Measurements from ENCODE around the gene ZNF668. TPM values are rescaled to one million over a fixed set of nuclear protein-coding genes. Genes with fewer than 3 reads are reported as not detected.

ZNF668 gene
- polyA plus RNA-seq, 4 donors: 3.9 to 7.6 (median 4.5) TPM

DNA sequence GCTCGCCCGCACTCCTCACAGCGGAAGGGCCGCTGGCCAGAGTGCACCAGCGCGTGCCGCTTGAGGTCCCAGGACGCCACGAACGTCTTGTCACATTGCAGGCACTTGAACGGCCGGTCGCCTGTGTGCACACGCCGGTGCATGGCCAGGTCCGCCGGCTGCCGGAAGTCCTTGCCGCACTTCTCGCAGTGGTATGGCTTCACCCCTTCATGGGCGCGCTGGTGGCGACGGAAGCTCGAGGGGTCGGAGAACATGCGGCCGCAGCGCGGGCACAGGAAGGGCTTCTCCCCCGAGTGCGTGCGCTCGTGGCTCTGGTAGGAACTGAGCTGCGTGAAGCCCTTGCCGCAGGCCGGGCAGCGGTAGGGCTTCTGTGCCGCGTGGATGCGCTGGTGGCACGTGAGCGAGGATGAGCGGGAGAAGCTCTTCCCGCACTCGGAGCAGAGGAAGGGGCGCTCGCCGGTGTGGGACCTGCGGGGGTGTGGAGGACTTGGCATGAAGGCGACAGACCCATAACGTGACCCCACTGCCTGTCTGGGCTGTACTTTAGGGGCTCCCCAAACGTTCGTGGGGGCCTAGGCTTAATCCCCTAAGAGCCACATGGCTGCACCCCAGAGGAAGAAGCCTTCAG lies 12.1 kb downstream of the ZNF668 start:
- no peak for DNase-seq (ENCODE audit: low read depth in 4 of 4, low spot score in 3 of 4)

GRCh38 chr16:31061126-31061812 lies 12.8 kb downstream of the ZNF668 start:
- DNase-seq (ENCODE audit: low read depth in 4 of 4, low spot score in 3 of 4): no peak

DNA sequence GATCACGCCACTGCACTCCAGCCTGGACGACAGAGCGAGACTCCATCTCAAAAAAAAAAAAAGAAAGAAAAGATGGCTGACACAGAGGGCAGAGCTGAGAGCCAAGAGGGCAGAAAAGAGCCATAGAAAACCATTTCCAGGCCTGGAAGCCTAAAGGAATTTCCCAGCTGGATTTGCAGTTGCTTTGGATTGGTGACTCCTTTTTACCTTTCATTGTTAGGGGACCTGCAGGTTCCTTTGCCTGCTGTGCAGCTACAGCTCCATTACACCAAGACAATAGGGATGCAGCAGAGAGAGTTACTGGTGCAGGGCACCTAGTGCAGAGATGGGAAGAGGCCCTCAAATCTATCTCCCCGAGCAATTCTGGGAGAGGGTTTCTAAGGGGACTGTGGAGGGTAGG lies 18.4 kb downstream of the ZNF668 start:
- no peak for DNase-seq (ENCODE audit: low read depth in 4 of 4, low spot score in 3 of 4)

DNA sequence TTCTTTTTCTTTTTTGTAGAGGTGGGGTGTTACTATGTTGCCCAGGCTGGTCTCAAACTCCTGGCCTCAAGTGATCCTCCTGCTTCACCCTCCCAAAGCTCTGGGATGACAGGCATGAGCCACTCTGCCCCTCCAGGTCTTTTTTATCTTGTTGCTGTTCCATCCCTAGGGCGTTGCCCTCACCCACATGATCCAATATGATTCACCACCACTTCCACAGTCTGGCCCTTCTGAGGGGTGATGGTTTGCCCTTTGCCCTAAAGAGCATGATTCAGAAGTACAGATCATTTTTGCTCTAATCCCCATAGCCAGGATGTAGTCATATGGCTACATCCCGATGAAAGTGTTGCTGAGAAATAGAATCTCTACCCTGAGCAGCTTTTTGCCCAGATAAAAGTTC lies 21.9 kb downstream of the ZNF668 start:
- no peak for DNase-seq (ENCODE audit: low read depth in 4 of 4, low spot score in 3 of 4)

DNA sequence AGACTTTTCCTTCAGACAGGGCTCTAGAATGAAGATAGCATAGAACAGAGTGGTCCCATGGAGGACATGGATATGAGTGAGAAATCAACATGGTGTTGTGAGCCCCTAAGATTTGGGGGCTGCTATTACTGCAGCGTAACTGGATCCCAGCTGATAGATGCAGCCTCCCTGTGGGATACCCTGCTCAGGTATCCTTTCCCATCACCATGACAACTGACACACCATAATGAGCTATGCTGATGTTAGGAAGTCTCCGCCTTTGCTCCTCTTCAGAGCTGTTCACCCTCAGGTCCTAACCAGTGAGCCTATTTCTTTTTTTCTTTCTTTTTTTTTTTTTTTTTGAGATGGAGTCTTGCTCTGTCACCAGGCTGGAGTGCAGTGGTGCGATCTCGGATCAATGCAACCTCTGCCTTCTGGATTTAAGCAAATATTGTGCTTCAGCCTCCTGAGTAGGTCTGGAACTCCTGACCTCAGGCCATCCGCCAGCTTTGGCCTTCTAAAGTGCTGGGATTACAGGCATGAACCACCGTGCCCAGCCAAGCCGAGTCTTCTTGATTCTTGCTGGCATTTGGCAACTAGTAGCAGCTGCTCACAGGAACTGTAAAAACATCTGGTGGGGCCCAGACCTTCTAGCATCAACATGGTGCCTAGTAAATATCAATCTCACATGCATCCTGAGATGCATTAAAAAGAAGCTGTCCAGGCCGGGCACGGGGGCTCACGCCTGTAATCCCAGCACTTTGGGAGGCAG lies 23.6 kb downstream of the ZNF668 start:
- no peak for DNase-seq (ENCODE audit: low read depth in 4 of 4, low spot score in 3 of 4)

DNA sequence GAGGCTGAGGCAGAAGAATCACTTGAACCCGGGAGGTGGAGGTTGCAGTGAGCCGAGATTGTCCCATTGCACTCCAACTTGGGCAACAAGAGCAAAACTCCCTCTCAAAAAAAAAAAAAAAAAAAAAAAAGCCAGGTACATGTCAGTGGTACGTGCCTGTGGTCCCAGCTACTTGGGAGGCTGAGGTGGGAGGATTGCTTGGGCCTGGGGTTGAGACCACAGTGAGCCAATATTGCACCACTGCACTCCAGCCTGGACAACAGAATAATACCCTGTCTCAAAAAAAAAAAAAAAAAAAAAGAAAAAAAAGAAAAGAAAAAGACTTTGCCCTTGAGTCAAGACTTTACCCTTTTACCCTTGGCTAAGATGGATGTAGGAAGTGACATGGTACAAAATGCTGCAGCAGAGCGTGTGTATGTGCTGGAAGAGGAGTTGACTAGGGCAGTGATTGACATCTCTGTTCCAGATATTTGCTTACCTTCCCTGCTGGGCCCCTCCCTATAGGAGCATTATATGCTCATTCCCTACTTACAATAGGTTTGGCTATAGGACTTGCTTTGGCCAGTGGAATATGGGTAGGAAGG lies 30.1 kb downstream of the ZNF668 start:
- no peak for DNase-seq (ENCODE audit: low read depth in 4 of 4, low spot score in 3 of 4)

DNA sequence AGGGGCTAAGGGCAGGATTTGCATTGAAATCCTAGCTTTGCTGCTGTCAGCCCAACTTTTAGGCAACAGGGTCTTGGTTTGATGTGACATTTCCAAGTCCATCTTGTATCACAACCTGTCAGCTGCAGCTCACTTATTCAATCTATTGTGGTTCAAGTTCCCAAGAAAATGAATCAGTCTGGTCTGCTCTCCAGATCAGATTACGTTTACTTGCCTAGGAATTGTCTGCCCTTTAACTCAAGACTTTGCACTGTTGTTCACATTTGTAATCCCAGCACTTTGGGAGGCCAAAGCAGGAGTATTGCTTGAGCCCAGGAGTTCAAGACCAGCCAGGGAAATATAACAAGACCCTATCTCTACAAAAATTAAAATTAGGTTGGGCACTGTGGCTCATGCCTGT lies 30.7 kb downstream of the ZNF668 start:
- DNase-seq (ENCODE audit: low read depth in 4 of 4, low spot score in 3 of 4): no peak

GRCh38 chr16:31042866-31043265 lies 31.2 kb downstream of the ZNF668 start:
- DNase-seq (ENCODE audit: low read depth in 4 of 4, low spot score in 3 of 4): no peak

GRCh38 chr16:31038993-31039392 lies 35.0 kb downstream of the ZNF668 start:
- no peak for DNase-seq (ENCODE audit: low read depth in 4 of 4, low spot score in 3 of 4)

DNA sequence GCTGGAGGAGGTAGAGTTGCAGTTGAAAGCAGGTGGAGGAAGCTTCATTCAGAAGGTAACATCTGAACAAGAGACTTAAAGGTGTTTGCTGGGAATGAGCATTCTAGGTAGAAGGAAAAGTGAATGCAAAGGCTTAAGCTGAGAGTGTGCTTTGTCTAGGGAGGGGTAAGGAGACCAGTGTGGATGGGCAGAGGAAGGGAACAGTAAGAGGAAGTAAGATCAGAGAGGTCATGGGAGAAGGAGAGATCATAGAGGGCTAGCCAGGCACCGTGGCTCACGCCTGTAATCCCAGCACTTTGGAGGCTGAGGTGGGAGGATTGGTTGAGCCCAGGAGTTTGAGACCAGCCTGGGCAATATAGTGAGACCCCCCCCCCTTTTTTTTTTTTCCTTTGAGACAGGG lies 37.3 kb downstream of the ZNF668 start:
- no peak for DNase-seq (ENCODE audit: low read depth in 4 of 4, low spot score in 3 of 4)

GRCh38 chr16:31033709-31034492 lies 40.1 kb downstream of the ZNF668 start:
- peak; percentile 65 to 73 (median 68) for DNase-seq (ENCODE audit: low read depth in 4 of 4, low spot score in 3 of 4)

GRCh38 chr16:31032736-31033708 lies 41.0 kb downstream of the ZNF668 start, which contains the start of gene STX4:
STX4 (plus strand) TSS chr16:31033558; CDS start chr16:31033806, 248 bp downstream.
- DNase-seq (ENCODE audit: low read depth in 4 of 4, low spot score in 3 of 4): peak; percentile 93 to 98 (median 95)

- DNase-seq (ENCODE audit: low read depth in 4 of 4, low spot score in 3 of 4): no peak
Measured at GRCh38 chr16:31031276-31031675, 42.8 kb downstream of the ZNF668 start.

- no peak for DNase-seq (ENCODE audit: low read depth in 4 of 4, low spot score in 3 of 4)
Measured at GRCh38 chr16:31029272-31029671, 44.8 kb downstream of the ZNF668 start.

GRCh38 chr16:31025339-31025738 lies 48.7 kb downstream of the ZNF668 start:
- no peak for DNase-seq (ENCODE audit: low read depth in 4 of 4, low spot score in 3 of 4)

DNA sequence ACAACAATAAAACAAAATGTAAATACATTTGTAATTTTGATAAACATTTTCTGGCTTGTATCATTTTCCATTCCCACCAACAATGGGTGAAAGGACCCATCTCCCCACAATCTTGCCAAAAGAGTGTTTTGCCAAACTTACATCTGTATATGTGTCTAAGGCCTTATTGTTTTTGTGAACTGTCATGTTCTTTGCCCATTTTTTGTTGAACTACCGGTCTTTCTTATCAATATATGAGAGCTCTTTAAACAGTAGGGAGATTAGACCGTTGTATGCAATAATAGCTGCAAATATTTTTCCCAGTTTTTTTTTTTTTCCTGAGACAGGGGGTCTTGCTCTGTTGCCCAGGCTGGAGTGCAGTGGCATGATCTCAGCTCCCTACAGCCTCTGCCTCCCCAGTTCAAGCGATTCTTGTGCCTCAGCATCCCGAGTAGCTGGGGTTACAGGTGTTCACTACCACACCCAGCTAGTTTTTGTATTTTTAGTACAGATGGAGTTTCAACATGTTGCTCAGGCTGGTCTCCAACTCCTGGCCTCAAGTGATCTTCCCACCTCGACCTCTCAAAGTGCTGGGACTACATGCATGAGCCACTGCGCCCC lies 50.3 kb downstream of the ZNF668 start:
- no peak for DNase-seq (ENCODE audit: low read depth in 4 of 4, low spot score in 3 of 4)

GRCh38 chr16:31023252-31023602 lies 50.8 kb downstream of the ZNF668 start:
- no peak for DNase-seq (ENCODE audit: low read depth in 4 of 4, low spot score in 3 of 4)

- DNase-seq (ENCODE audit: low read depth in 4 of 4, low spot score in 3 of 4): no peak
Measured at GRCh38 chr16:31022544-31023251, 51.3 kb downstream of the ZNF668 start.

Measured in right renal pelvis (tissue), 4 donors.